HCT116 (cell line): ENCODE results near the gene DNPH1. TPM values are rescaled to one million over a fixed set of nuclear protein-coding genes. Genes with fewer than 3 reads are reported as not detected.

Experiments
- ATAC-seq: fragments of 200-7000 bp; cut with Tn5 transposase; 2 replicates; pipeline ENCODE4 v1.9.1; 2020; ENCODE audit warnings: mild to moderate bottlenecking, moderate library complexity
- BruUV-seq: library from RNA; stranded (reverse); fragments of 400-500 nt; replicated peaks from 2 replicates; lab custom pipeline; 2021; lab: Mats Ljungman, UMichigan
- CTCF ChIA-PET: fragments of 300-600 bp; sonication (Branson Sonifier 250); formaldehyde crosslinking; loops from one replicate; lab custom pipeline; 2021; ENCODE audit warnings: antibody characterized with exemption; lab: Charles Lee
- POLR2A ChIA-PET: fragments of 300-600, 350-600 bp; sonication (Branson Sonifier 250); formaldehyde crosslinking; loops from one replicate; lab custom pipeline; 2021; ENCODE audit warnings: antibody characterized with exemption; lab: Charles Lee
- RAD21 ChIA-PET, 2 experiments: fragments of 300-600 bp; sonication (Branson Sonifier 250); formaldehyde crosslinking; loops; one replicate each; lab custom pipeline; 2023; ENCODE audit warnings: low total read pairs in 2 of 2; ENCODE audit not compliant: uncharacterized antibody in 2 of 2, unreplicated experiment in 2 of 2, low non-redundant PET in 1 of 2; lab: Charles Lee
- DNase-seq: peaks from one replicate; pipeline ENCODE4 v3.0.0-alpha.2; 2010; ENCODE audit warnings: low read depth, low spot score
- H2AFZ ChIP-seq: fragments of 200-600 bp; shearing (Covaris generic), sonication (generic); 2 replicates; pipeline ENCODE4 v1.6.1; 2017; ENCODE audit warnings: low read depth, mixed run types, mixed read lengths, antibody characterized with exemption, low read length; ENCODE audit not compliant: poor library complexity, severe bottlenecking
- H3K27ac ChIP-seq: 2 replicates; pipeline ENCODE4 v1.5.1; 2012; ENCODE audit warnings: low read depth, low read length
- H3K27me3 ChIP-seq: fragments of 200-600 bp; sonication (generic); 2 replicates; pipeline ENCODE4 v1.6.1; 2016; ENCODE audit warnings: mixed run types, low read length, mixed read lengths; ENCODE audit not compliant: insufficient read depth
- H3K36me3 ChIP-seq, 2 experiments: fragments of 200-500 bp in 1 of 2; fragments of 200-600 bp in 1 of 2; sonication (Bioruptor generic) in 1 of 2; sonication (generic) in 1 of 2; 2 replicates each; pipeline versions ENCODE4 v1.5.1 to v1.6.1; 2014 to 2016; ENCODE audit warnings: low read length in 2 of 2, inconsistent platforms in 1 of 2, mixed read lengths in 1 of 2, mixed run types in 1 of 2; ENCODE audit not compliant: insufficient read depth in 2 of 2, control insufficient read depth in 1 of 2
- H3K4me1 ChIP-seq, 2 experiments: fragments of 200-600 bp in 1 of 2; sonication (generic) in 1 of 2; 2 replicates each; pipeline versions ENCODE4 v1.5.1 to v1.6.1; 2012 to 2017; ENCODE audit warnings: low read length in 2 of 2, inconsistent platforms in 1 of 2, mild to moderate bottlenecking in 1 of 2, mixed read lengths in 1 of 2, mixed run types in 1 of 2, moderate library complexity in 1 of 2; ENCODE audit not compliant: insufficient read depth in 2 of 2, control insufficient read depth in 1 of 2
- H3K4me2 ChIP-seq: fragments of 200-600 bp; sonication (generic); 2 replicates; pipeline ENCODE4 v1.6.1; 2017; ENCODE audit warnings: mixed run types, low read length, mixed read lengths
- H3K4me3 ChIP-seq, 2 experiments: fragments of 200-600 bp in 1 of 2; sonication (generic) in 1 of 2; replicated peaks in 1 of 2; 2 replicates each; pipeline ENCODE4 v1.5.1; 2011 to 2016; ENCODE audit warnings: low read length in 2 of 2, control low read depth in 1 of 2, low read depth in 1 of 2, mild to moderate bottlenecking in 1 of 2, mixed read lengths in 1 of 2, mixed run types in 1 of 2
- H3K79me2 ChIP-seq: fragments of 200-600 bp; sonication (generic); 2 replicates; pipeline ENCODE4 v1.6.1; 2017; ENCODE audit warnings: mild to moderate bottlenecking, mixed run types, low read length, moderate library complexity, mixed read lengths; ENCODE audit not compliant: insufficient read depth
- H3K9ac ChIP-seq: fragments of 200-600 bp; sonication (generic); 2 replicates; pipeline ENCODE4 v1.6.1; 2016; ENCODE audit warnings: low read length, mixed read lengths
- H3K9me2 ChIP-seq: fragments of 200-600 bp; sonication (generic), shearing (Covaris generic); 2 replicates; pipeline ENCODE4 v1.6.1; 2017; ENCODE audit warnings: mixed run types, mild to moderate bottlenecking, moderate library complexity; ENCODE audit not compliant: insufficient read depth
- H3K9me3 ChIP-seq, 2 experiments: fragments of 200-500 bp in 1 of 2; fragments of 200-600 bp in 1 of 2; sonication (Bioruptor generic) in 1 of 2; sonication (generic) in 1 of 2; 2 replicates each; pipeline ENCODE4 v1.6.1; 2014 to 2017; ENCODE audit warnings: low read length in 2 of 2, mixed read lengths in 2 of 2, inconsistent platforms in 1 of 2, low read depth in 1 of 2, mild to moderate bottlenecking in 1 of 2, mixed run types in 1 of 2, moderate library complexity in 1 of 2; ENCODE audit not compliant: control insufficient read depth in 1 of 2, insufficient read depth in 1 of 2
- H4K20me1 ChIP-seq: fragments of 200-600 bp; sonication (generic), shearing (Covaris generic); 2 replicates; pipeline ENCODE4 v1.6.1; 2017; ENCODE audit warnings: mixed run types, mild to moderate bottlenecking, moderate library complexity; ENCODE audit not compliant: insufficient read depth
- ATF3 ChIP-seq: IDR thresholded peaks from 2 replicates; pipeline ENCODE4 v1.6.1; 2012
- CBX3 ChIP-seq: IDR thresholded peaks from 2 replicates; pipeline ENCODE4 v1.6.1; 2012; ENCODE audit warnings: low read depth
- ELF1 ChIP-seq: IDR thresholded peaks from 2 replicates; pipeline ENCODE4 v1.6.1; 2012; ENCODE audit warnings: low read depth, borderline replicate concordance
- EZH2 ChIP-seq: fragments of 200-600 bp; sonication (generic); IDR thresholded peaks from 2 replicates; pipeline ENCODE4 v1.6.1; 2017; ENCODE audit warnings: antibody characterized with exemption, mixed run types
- EZH2phosphoT487 ChIP-seq: fragments of 200-600 bp; IDR thresholded peaks from 2 replicates; pipeline ENCODE4 v1.6.1; 2018; ENCODE audit warnings: antibody characterized with exemption, borderline replicate concordance
- FOSL1 ChIP-seq: IDR thresholded peaks from 2 replicates; pipeline ENCODE4 v1.6.1; 2012; ENCODE audit warnings: low read depth
- MAX ChIP-seq: IDR thresholded peaks from 2 replicates; pipeline ENCODE4 v1.6.1; 2012
- REST ChIP-seq: IDR thresholded peaks from 2 replicates; pipeline ENCODE4 v1.6.1; 2012; ENCODE audit warnings: low read depth
- SP1 ChIP-seq: IDR thresholded peaks from 2 replicates; pipeline ENCODE4 v1.6.1; 2012; ENCODE audit warnings: low read depth
- SRF ChIP-seq: IDR thresholded peaks from 2 replicates; pipeline ENCODE4 v1.6.1; 2012; ENCODE audit warnings: low read depth
- ZFX ChIP-seq: fragments of 450-650 bp; IDR thresholded peaks from 2 replicates; pipeline ENCODE4 v1.6.1; 2017
- intact Hi-C: fragments of 100-400 bp; cut with micrococcal nuclease; formaldehyde crosslinking; loops from 2 replicates; pipeline ENCODE4 v1.10.0; 2022
- total RNA-seq: library from RNA; stranded (reverse); gene quantifications from one replicate; pipeline ENCODE4 v1.2.1, GENCODE V29; 2021; ENCODE audit not compliant: unreplicated experiment
- TF ChIP-seq, protein P1 (sequence below): IDR thresholded peaks from 2 replicates; pipeline ENCODE4 v1.6.1; 2011; ENCODE audit warnings: mild to moderate bottlenecking, low read length, moderate library complexity; ENCODE audit not compliant: insufficient replicate concordance; ENCODE audit errors: extremely low read depth

DNPH1 gene
- total RNA-seq, 1 experiment from 2014 or later, result 117 TPM

- no peak for ATAC-seq
- TF ChIP-seq ZFX, result no peak
- no peak for TF ChIP-seq SP1
- TF ChIP-seq REST, result no peak
- TF ChIP-seq ATF3, result no peak
- TF ChIP-seq MAX, result no peak
- no peak for TF ChIP-seq ELF1
- TF ChIP-seq SRF, result no peak
- TF ChIP-seq FOSL1, result no peak
- TF ChIP-seq, protein P1, sequence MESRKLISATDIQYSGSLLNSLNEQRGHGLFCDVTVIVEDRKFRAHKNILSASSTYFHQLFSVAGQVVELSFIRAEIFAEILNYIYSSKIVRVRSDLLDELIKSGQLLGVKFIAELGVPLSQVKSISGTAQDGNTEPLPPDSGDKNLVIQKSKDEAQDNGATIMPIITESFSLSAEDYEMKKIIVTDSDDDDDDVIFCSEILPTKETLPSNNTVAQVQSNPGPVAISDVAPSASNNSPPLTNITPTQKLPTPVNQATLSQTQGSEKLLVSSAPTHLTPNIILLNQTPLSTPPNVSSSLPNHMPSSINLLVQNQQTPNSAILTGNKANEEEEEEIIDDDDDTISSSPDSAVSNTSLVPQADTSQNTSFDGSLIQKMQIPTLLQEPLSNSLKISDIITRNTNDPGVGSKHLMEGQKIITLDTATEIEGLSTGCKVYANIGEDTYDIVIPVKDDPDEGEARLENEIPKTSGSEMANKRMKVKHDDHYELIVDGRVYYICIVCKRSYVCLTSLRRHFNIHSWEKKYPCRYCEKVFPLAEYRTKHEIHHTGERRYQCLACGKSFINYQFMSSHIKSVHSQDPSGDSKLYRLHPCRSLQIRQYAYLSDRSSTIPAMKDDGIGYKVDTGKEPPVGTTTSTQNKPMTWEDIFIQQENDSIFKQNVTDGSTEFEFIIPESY, result no peak
- no peak for TF ChIP-seq EZH2
- TF ChIP-seq EZH2phosphoT487, result no peak
- TF ChIP-seq CBX3, result no peak
- CTCF ChIA-PET, result no interaction called here
- H3K4me2 ChIP-seq, result no peak overlapping the region
- POLR2A ChIA-PET, result no interaction called here
- H3K9me3 ChIP-seq, result no peaks in the 10 kb centered on the region
- intact Hi-C loops, result no loop called here
- H3K4me3 ChIP-seq, result no peak overlapping the region
- peaks cover 33% of the 10 kb centered on the region for H3K79me2 ChIP-seq
- peaks cover 17 to 47% of the 10 kb centered on the region in 2 experiments for H3K4me1 ChIP-seq
- no peak overlapping the region for H2AFZ ChIP-seq
- no peaks in the 10 kb centered on the region for H3K27me3 ChIP-seq
- DNase-seq, result no peak
- no peaks in the 10 kb centered on the region for H4K20me1 ChIP-seq
- no peaks in the 10 kb centered on the region for H3K9me2 ChIP-seq
- no TSS peak for BruUV-seq
- no peak overlapping the region for H3K27ac ChIP-seq
- peaks cover 19 to 35% of the 10 kb centered on the region in 2 experiments for H3K36me3 ChIP-seq
- RAD21 ChIA-PET, result no interaction called here
- no peak overlapping the region for H3K9ac ChIP-seq
These were observed 51.1 kb downstream of the DNPH1 start for GRCh38 chr6:43178150-43178549.
